ENCODE results near the gene ZIM2.
"Not testable (repeated sequence)": the region's sequence is repeated elsewhere in the genome, so short reads cannot be mapped to it uniquely, and the experiment has no call there.

ZIM2 gene

GRCh38 chr19:56840451-56841192, at the start of gene ZIM2, which contains the start of gene PEG3:
Gene ZIM2, minus strand, starts transcription at chr19:56840726. Its CDS starts 16,449 bp downstream, at chr19:56824277.
Gene PEG3, minus strand, starts transcription at chr19:56840726. Its CDS starts 16,071 bp downstream, at chr19:56824655.
- no peak for DNase-seq

GRCh38 chr19:56885173-56885985, 44.9 kb upstream of the ZIM2 start:
- no peak for DNase-seq

- DNase-seq, result no peak
Observed at GRCh38 chr19:56884441-56884840, 43.9 kb upstream of the ZIM2 start.

- no peak for DNase-seq
Observed at GRCh38 chr19:56880592-56881190, 40.2 kb upstream of the ZIM2 start.

- DNase-seq, result no peak
Observed at GRCh38 chr19:56877069-56877715, 36.7 kb upstream of the ZIM2 start.

GRCh38 chr19:56875717-56876116, 35.2 kb upstream of the ZIM2 start:
- DNase-seq, result no peak

GRCh38 chr19:56874530-56874929, 34.0 kb upstream of the ZIM2 start:
- DNase-seq, result no peak

- no peak for DNase-seq
Observed at GRCh38 chr19:56873493-56873892, 33.0 kb upstream of the ZIM2 start.

DNA sequence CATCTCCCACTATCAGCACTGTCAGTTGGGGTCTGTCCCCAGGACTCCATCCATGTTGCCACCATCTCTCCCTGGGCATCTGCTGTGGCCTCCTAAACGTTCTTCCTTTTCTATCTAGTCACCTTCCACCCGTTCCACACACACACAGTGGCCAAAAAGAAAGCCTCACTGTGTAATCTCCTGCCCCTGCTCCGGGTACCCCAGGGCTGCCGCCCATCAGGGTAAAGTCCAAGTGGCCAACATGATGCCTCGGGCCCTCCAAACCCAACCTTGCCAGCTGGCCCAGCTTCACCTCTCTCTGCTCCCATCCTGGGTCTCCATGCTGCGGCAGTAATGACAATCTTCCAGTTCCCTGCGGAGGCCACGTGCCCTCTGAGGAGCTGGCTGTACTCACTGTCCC, 29.4 kb upstream of the ZIM2 start:
- no peak for DNase-seq

DNA sequence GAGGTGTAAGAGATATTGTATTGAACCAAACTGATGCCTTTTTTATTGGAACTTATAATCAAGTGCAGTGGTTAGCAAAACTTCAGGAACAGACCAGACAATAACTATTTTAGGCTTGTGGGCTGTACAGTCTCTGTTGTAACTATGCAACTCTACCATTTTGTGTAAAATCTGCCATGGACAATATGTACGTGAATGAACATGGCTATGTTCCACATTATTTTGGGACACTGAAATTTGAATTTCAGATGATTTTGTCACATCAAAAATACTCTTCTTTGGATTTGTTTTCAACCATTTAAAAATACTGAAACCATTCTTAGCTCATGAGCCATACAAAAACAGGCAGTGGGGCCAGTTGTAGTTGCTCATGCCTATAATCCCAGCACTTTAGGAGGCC, 27.9 kb upstream of the ZIM2 start:
- no peak for DNase-seq

- no peak for DNase-seq
Observed at GRCh38 chr19:56866538-56866937, 26.0 kb upstream of the ZIM2 start.

- no peak for DNase-seq
Observed at GRCh38 chr19:56864443-56865125, 24.1 kb upstream of the ZIM2 start.

DNA sequence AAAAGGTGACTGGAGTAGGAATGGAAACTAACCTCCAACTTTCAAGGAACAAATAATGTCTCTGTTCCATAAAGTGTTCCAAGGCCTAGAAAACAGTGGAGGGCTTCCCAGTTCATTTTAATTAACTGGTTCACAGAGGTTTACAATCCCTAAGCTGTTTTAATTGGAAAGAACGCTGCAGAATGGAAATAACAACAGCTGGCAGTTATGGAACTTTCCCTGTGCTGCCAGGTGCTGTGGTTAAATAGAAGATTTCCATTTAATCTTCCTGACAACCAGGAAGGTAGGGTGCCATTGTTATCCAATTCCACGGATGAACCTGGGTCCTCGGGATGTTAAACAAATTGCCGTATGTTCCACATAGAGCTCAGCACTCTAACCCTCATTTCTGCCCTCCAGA, 22.2 kb upstream of the ZIM2 start:
- DNase-seq, result no peak

DNA sequence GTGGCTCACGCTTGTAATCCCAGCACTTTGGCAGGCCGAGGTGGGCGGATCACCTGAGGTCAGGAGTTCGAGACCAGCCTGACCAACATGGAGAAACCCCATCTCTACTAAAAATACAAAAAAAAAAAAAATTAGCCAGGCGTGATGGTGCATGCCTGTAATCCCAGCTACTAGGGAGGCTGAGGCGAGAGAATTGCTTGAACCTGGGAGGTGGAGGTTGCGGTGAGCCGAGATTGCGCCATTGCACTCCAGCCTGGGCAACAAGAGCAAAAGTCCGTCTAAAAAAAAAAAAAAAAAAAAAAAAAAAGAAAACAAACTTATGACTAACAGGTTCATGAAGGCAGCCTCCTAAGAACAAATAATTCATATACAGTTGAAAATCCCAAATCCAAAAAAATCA, 19.9 kb upstream of the ZIM2 start:
- DNase-seq, result not testable (repeated sequence)

GRCh38 chr19:56858026-56858425, 17.5 kb upstream of the ZIM2 start:
- no peak for DNase-seq

- DNase-seq, result no peak
Observed at GRCh38 chr19:56856822-56857221, 16.3 kb upstream of the ZIM2 start.

DNA sequence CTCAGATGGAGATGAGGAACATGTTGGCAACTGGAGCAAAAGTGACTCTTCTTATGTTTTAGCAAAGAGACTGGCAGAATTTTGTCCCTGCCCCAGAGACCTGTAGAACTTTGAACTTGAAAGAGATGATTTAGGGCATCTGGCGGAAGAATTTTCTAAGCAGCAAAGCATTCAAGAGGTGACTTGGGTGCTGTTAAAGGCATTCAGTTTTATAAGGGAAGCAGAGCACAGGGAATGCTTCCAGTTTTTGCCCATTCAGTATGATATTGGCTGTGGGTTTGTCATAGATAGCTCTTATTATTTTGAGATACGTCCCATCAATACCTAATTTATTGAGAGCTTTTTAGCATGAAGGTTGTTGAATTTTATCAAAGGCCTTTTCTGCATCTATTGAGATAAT, 11.8 kb upstream of the ZIM2 start:
- not testable (repeated sequence) for DNase-seq

GRCh38 chr19:56848166-56848565, 7.6 kb upstream of the ZIM2 start:
- no peak for DNase-seq

DNA sequence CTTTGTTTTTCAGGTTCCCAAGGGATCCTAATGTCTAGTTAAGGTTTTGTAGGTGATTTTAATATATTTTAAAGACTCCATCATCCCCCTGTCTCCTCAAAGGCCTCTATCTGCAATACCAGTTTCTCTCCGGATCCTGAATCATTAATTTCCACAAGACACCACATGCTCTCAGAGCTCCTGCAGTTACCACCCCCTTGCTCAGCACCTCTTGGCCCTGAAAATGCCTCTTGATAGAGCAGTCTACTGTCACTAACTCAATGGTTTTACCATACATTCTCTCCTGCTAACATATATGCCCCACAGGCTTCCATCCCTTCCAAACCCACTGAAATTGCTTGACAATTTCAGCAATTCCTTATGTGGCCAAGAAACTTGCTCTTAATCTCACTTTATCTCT, 1.9 kb upstream of the ZIM2 start:
- DNase-seq, result no peak

GRCh38 chr19:56841193-56841543, 642 bp upstream of the ZIM2 start:
- no peak for DNase-seq

DNA sequence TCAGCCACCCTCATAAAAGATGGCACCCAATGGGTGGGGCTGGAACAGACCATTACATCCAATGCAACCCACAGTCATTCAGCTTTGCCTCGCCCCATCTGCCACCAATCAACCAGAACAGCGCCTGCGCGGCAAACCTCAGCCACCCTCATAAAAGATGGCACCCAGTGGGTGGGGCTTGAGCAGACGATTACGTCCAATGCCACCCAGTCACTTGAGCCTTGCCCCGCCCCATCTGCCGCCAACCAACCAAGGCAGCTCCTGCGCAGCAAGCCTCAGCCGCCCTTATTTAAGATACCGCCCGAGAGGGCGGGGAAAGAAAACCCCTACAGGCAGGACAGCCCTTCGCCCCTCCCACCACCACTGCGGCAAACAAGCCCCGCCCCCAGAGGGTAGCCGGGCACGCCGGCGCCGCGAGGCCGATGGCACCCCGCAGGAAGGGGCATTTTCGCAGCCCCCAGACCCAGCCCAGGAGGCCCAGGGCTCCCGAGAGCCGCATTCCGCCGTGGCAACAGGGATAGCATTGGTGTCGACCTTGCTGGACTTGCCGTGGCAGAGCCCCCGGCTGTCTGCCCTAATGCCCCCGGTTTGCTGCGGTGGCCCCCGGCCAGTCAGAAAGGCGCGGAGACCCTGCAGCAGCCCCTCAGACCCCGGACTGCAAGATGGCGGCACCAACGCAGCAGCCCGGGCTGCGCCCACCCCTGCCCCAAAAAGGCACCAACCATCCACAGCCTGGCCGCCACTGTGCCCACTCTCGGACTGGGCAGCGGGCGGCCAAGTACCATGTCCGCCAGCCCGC, 675 bp downstream of the ZIM2 start:
- DNase-seq, result peak; percentile 96

Measured in KG1 (cell line).